Measurements from ENCODE around the gene NHERF1. TPM values are rescaled to one million over a fixed set of nuclear protein-coding genes. Genes with fewer than 3 reads are reported as not detected.

The NHERF1 gene
- total RNA-seq, 1 donor from 2014 or later: 33.6 TPM

- Histone ChIP-seq H3K36me3 (ENCODE audit: control insufficient read depth, insufficient read depth, low read length) (peaks cover 2% of the 10 kb centered on the region), H3K27me3 (ENCODE audit: control insufficient read depth, insufficient read depth, low read length) (no peaks in the 10 kb centered on the region), H3K4me3 (ENCODE audit: low read depth, low read length) (no peak overlapping the region)
- no peak for DNase-seq (ENCODE audit: low read depth)
- TF ChIP-seq, protein P1, sequence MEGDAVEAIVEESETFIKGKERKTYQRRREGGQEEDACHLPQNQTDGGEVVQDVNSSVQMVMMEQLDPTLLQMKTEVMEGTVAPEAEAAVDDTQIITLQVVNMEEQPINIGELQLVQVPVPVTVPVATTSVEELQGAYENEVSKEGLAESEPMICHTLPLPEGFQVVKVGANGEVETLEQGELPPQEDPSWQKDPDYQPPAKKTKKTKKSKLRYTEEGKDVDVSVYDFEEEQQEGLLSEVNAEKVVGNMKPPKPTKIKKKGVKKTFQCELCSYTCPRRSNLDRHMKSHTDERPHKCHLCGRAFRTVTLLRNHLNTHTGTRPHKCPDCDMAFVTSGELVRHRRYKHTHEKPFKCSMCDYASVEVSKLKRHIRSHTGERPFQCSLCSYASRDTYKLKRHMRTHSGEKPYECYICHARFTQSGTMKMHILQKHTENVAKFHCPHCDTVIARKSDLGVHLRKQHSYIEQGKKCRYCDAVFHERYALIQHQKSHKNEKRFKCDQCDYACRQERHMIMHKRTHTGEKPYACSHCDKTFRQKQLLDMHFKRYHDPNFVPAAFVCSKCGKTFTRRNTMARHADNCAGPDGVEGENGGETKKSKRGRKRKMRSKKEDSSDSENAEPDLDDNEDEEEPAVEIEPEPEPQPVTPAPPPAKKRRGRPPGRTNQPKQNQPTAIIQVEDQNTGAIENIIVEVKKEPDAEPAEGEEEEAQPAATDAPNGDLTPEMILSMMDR (IDR thresholded peaks at IDR 0.05; ENCODE audit: insufficient read depth, low read length, poor library complexity, severe bottlenecking): peak; percentile 87
Observed at GRCh38 chr17:74770498-74771318, 22.3 kb downstream of the NHERF1 start.

- DNase-seq (ENCODE audit: low read depth): no peak
- no peaks in the 10 kb centered on the region for H3K27me3 ChIP-seq (ENCODE audit: control insufficient read depth, insufficient read depth, low read length)
- H3K4me3 ChIP-seq (ENCODE audit: low read depth, low read length): no peak overlapping the region
- TF ChIP-seq, protein P1 (IDR thresholded peaks at IDR 0.05; ENCODE audit: insufficient read depth, low read length, poor library complexity, severe bottlenecking): no peak
- H3K36me3 ChIP-seq (ENCODE audit: control insufficient read depth, insufficient read depth, low read length): peaks cover 2% of the 10 kb centered on the region
Observed at GRCh38 chr17:74771319-74771914, 23.0 kb downstream of the NHERF1 start.

DNA sequence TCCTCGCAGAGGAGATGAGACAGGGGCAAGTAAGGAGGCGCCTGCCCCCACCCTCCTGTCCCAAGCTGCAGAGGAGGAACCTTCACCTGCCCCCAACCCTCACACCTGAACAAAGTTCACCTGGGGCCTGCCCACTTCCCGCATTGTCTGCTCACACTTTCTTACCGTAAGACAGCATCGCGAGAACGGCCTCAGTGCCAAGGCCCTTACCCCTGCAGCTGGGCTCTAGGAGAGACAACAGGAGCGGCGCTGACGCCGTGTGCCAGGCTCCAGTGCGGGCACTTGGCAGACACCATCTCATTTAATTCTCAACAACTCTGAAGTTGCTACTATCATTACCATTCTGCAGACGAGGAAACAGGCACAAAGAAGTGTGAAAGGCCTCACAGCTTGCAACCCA, 23.6 kb downstream of the NHERF1 start:
- Histone ChIP-seq H3K4me3 (ENCODE audit: low read depth, low read length) (no peak overlapping the region), H3K27me3 (ENCODE audit: control insufficient read depth, insufficient read depth, low read length) (no peaks in the 10 kb centered on the region), H3K36me3 (ENCODE audit: control insufficient read depth, insufficient read depth, low read length) (peaks cover 2% of the 10 kb centered on the region)
- no peak for DNase-seq (ENCODE audit: low read depth)
- TF ChIP-seq, protein P1 (IDR thresholded peaks at IDR 0.05; ENCODE audit: insufficient read depth, low read length, poor library complexity, severe bottlenecking): no peak

GRCh38 chr17:74773414-74773813, 25.0 kb downstream of the NHERF1 start:
- Histone ChIP-seq H3K27me3 (ENCODE audit: control insufficient read depth, insufficient read depth, low read length) (no peaks in the 10 kb centered on the region), H3K36me3 (ENCODE audit: control insufficient read depth, insufficient read depth, low read length) (peaks cover 2% of the 10 kb centered on the region), H3K4me3 (ENCODE audit: low read depth, low read length) (no peak overlapping the region)
- no peak for DNase-seq (ENCODE audit: low read depth)
- TF ChIP-seq, protein P1 (IDR thresholded peaks at IDR 0.05; ENCODE audit: insufficient read depth, low read length, poor library complexity, severe bottlenecking): no peak

DNA sequence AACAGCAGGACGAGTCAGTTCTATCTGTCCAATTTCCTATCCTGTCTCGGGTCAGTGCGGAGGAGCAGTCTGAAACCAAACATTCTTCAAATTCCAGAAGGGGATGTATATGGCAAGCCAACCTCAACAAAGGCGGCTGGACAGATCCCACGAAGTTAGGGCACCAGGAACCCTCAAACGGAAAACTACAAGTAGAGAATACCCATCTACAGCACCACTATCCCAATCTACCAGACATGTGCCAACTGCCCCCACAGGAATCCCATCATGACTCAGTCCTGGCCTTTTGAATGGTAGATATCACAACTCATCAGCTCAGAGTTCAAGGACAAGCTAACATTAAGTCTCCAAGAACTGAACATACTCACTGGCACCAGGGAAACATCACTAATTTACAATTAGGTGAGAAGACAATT, 25.5 kb downstream of the NHERF1 start:
- no peak for DNase-seq (ENCODE audit: low read depth)
- TF ChIP-seq, protein P1 (IDR thresholded peaks at IDR 0.05; ENCODE audit: insufficient read depth, low read length, poor library complexity, severe bottlenecking): no peak
- H3K4me3 ChIP-seq (ENCODE audit: low read depth, low read length): no peak overlapping the region
- peaks cover 2% of the 10 kb centered on the region for H3K36me3 ChIP-seq (ENCODE audit: control insufficient read depth, insufficient read depth, low read length)
- H3K27me3 ChIP-seq (ENCODE audit: control insufficient read depth, insufficient read depth, low read length): no peaks in the 10 kb centered on the region
